Stimulated activated CD8-positive, alpha-beta memory T cell treated with anti-CD3 and anti-CD28 coated beads, Interleukin-7, amount 100 ng/mL, for 4 hours (primary cell): Measurements from ENCODE around the gene RBM38.

Experiments used
- DNase-seq, 2 donors: peaks; one replicate each; pipeline ENCODE4 v3.0.0-alpha.2; 2020; ENCODE audit warnings: low read depth in 2 of 2

The RBM38 gene

GRCh38 chr20:57451431-57451794 lies 60.2 kb downstream of the RBM38 start:
- no peak for DNase-seq

DNA sequence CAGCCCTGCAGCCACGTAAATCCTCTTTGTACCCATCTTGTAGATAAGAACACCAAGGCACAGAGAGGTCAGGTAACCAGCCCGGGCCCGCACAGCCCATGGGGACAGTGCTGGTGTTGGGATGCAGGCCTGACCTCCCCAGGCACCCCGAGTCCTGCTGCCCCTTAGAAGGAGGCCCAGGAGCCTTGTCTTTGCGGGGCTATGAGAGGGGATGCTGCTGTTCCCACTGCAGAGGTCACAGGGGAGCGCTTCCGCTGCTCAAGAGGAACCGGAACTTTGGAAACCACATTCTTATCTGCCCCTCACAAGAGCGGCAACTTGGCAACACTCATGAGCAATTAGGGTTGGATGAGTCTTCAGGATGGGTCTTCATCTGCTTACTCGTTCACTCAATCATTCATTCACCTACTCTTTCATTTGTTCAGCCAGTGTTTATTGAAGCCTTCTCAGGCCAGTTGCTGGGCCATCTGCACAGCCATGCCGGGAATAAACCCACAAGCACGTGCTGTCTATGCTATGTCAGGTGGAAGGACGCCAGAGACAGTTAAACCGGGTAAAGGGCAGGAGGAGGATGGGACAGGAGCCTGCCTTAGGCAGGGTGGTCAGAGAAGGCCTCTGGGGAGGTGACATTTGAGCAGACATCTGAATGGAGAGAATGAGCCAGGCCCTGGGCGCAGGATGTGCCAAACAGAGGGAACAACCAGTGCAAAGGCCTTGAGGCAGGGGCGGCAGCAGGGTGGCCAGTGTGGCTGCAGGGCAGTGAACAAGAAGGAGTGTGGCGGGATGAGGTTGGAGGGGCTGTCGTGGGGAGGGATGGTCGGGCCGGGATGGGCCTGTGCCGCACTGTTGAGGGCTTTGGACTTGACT lies 60.8 kb downstream of the RBM38 start:
- no peak for DNase-seq

- no peak for DNase-seq
Observed at GRCh38 chr20:57455386-57455785, 64.2 kb downstream of the RBM38 start.

DNA sequence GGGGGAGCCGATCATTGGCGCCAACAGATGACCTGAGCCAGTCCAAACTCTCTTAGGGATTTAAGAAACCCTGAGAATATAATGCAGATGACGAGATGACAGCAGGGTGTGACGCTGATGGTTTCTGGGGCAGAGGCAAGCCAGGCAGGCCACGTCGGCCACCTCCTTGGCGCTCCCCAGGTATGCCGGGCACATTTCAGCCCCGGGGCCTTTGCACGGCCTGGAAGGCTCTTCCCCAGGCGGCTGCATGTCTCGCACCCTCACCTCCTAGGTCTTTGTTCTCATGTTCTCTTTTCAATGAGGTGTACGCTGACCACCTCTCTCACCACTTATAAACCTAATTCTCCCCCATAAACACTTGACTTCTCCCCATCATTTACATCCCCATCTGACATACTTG lies 64.9 kb downstream of the RBM38 start:
- DNase-seq = no peak

DNA sequence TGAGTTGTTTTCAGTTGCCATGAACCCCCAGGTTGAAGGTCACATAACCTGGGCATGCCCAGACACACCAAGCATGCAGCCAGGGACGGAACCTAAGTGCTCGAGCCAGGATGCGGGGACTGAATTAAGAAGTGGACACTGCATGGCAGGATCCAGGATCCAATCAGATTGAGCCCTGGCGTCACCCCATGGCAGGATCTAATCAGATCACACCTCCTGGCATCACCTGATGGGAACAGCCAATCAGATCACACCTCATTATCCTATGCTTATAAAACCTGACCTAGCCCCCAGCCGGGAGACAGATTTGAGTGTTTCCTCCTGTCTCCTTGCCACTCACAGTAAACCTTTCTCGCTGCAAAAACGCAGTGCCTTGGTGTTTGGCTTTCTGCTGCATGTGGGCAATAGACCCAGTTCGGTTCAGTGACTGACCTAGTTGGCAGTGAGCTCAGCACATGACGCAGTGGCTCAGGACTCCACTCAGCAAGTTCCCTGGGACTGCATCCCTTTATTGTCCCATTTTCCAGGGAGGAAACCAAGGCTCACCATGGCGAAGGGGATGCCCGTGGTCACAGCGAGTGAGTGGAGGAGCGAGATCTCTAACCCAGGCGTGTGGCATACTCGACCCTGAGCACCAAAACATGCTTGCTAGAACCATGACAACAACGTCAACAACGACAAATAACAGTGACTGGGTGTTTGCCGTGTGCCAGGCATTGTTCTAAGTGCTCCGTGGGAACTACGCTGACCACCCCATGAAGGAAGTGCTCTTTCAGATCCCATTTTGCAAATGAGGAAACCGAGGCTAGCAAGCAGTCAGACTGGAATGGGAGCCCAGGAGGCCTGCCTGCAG lies 66.3 kb downstream of the RBM38 start:
- no peak for DNase-seq

- no peak for DNase-seq
Observed at GRCh38 chr20:57458400-57459160, 67.4 kb downstream of the RBM38 start.
